H1 (cell line): ENCODE data around the gene RBM19. TPM values are rescaled to one million over a fixed set of nuclear protein-coding genes. Genes with fewer than 3 reads are reported as not detected.

Source experiments
- CTCF ChIA-PET: fragments of 300-600 bp; sonication (Branson Sonifier 250); formaldehyde crosslinking; loops from one replicate; lab custom pipeline; 2021; ENCODE audit not compliant: partially characterized antibody; lab: Charles Lee
- POLR2A ChIA-PET: fragments of 300-600 bp; sonication (Branson Sonifier 250); formaldehyde crosslinking; loops from one replicate; lab custom pipeline; 2021; ENCODE audit warnings: inconsistent platforms; ENCODE audit not compliant: partially characterized antibody; lab: Charles Lee
- DNase-seq, 2 experiments: peaks; one replicate each; pipeline versions ENCODE4 v3.0.0 to v3.0.0-alpha.2; 2010 to 2022; ENCODE audit warnings: low spot score in 2 of 2, low read depth in 1 of 2, mixed read lengths in 1 of 2
- FAIRE-seq: peaks from 2 replicates; lab custom pipeline; 2011; peaks lifted over from hg19 to GRCh38; lab: Jason Lieb, UNC
- H2AFZ ChIP-seq: 2 replicates; pipeline ENCODE4 v1.8.1; 2012; ENCODE audit warnings: low read length, inconsistent platforms
- H2AK5ac ChIP-seq: 2 replicates; pipeline ENCODE4 v1.6.1; 2013; ENCODE audit warnings: low read depth, low read length
- H2BK120ac ChIP-seq: replicated peaks from 2 replicates; pipeline ENCODE3; 2013; ENCODE audit warnings: low read depth, low read length, inconsistent platforms
- H2BK12ac ChIP-seq: 2 replicates; pipeline ENCODE4 v1.6.1; 2013; ENCODE audit warnings: low read depth, low read length
- H2BK15ac ChIP-seq: 2 replicates; pipeline ENCODE4 v1.6.1; 2013; ENCODE audit warnings: low read length
- H2BK20ac ChIP-seq: 2 replicates; pipeline ENCODE4 v1.6.1; 2013; ENCODE audit warnings: low read length
- H2BK5ac ChIP-seq: 2 replicates; pipeline ENCODE4 v1.6.1; 2013; ENCODE audit warnings: low read depth, low read length
- H3K14ac ChIP-seq: 2 replicates; pipeline ENCODE4 v1.6.1; 2013; ENCODE audit warnings: inconsistent platforms; ENCODE audit not compliant: insufficient read length
- H3K18ac ChIP-seq: 2 replicates; pipeline ENCODE4 v1.6.1; 2013; ENCODE audit warnings: low read length; ENCODE audit errors: extremely low read depth
- H3K23ac ChIP-seq: 2 replicates; pipeline ENCODE4 v1.6.1; 2013; ENCODE audit warnings: inconsistent platforms; ENCODE audit not compliant: insufficient read length
- H3K23me2 ChIP-seq: 2 replicates; pipeline ENCODE4 v1.6.1; 2013; ENCODE audit warnings: low read depth, low read length
- H3K27ac ChIP-seq: 2 replicates; pipeline ENCODE4 v1.6.1; 2011; ENCODE audit warnings: low read depth, low read length, inconsistent platforms
- H3K27me3 ChIP-seq, 4 experiments: replicated peaks in 1 of 4; 1 replicate in 1 of 4; 2 replicates in 3 of 4; pipeline versions ENCODE4 v1.6.1 to v1.8.1; 2011 to 2013; ENCODE audit warnings: low read length in 3 of 4, mild to moderate bottlenecking in 3 of 4, inconsistent platforms in 2 of 4, mixed read lengths in 2 of 4, moderate library complexity in 1 of 4; ENCODE audit not compliant: control insufficient read depth in 3 of 4, insufficient read depth in 3 of 4; ENCODE audit errors: extremely low read depth in 1 of 4
- H3K36me3 ChIP-seq, 4 experiments: 2 replicates each; pipeline versions ENCODE4 v1.6.1 to v1.8.1; 2011 to 2013; ENCODE audit warnings: mild to moderate bottlenecking in 4 of 4, low read length in 3 of 4, moderate library complexity in 2 of 4, control low read depth in 1 of 4, inconsistent platforms in 1 of 4; ENCODE audit not compliant: insufficient read depth in 4 of 4, control insufficient read depth in 2 of 4
- H3K4ac ChIP-seq: replicated peaks from 2 replicates; pipeline ENCODE3; 2013; ENCODE audit warnings: low read length, low read depth, mixed read lengths, inconsistent platforms; ENCODE audit not compliant: insufficient read length
- H3K4me1 ChIP-seq, 4 experiments: replicated peaks in 1 of 4; 1 replicate in 1 of 4; 2 replicates in 3 of 4; pipeline versions ENCODE4 v1.6.1 to v1.8.1; 2011 to 2013; ENCODE audit warnings: low read length in 3 of 4, inconsistent platforms in 2 of 4, mixed read lengths in 1 of 4; ENCODE audit not compliant: insufficient read depth in 4 of 4, control insufficient read depth in 3 of 4
- H3K4me2 ChIP-seq, 2 experiments: 2 replicates each; pipeline versions ENCODE4 v1.6.1 to v1.8.1; 2011 to 2013; ENCODE audit warnings: low read depth in 2 of 2, low read length in 2 of 2, control low read depth in 1 of 2, inconsistent platforms in 1 of 2, mild to moderate bottlenecking in 1 of 2; ENCODE audit not compliant: insufficient read depth in 1 of 2
- H3K4me3 ChIP-seq, 4 experiments: fragments of 200-600, 300-600 bp in 1 of 4; sonication (generic), shearing (Covaris generic), sonication (Bioruptor Twin) in 1 of 4; 2 replicates each; pipeline versions ENCODE4 v1.5.1 to v1.8.1; 2011 to 2016; ENCODE audit warnings: low read length in 4 of 4, low read depth in 3 of 4, control low read depth in 2 of 4, inconsistent platforms in 2 of 4, mild to moderate bottlenecking in 2 of 4, mixed read lengths in 1 of 4, moderate library complexity in 1 of 4; ENCODE audit not compliant: insufficient read depth in 2 of 4; ENCODE audit errors: extremely low read depth in 1 of 4
- H3K56ac ChIP-seq: replicated peaks from 2 replicates; pipeline ENCODE3; 2013; ENCODE audit warnings: low read depth, mild to moderate bottlenecking, mixed read lengths, low read length, inconsistent platforms; ENCODE audit not compliant: insufficient read length
- H3K79me1 ChIP-seq: 2 replicates; pipeline ENCODE4 v1.6.1; 2013; ENCODE audit warnings: low read depth, low read length, control low read depth
- H3K79me2 ChIP-seq, 2 experiments: 2 replicates each; pipeline versions ENCODE4 v1.6.1 to v1.8.1; 2012 to 2013; ENCODE audit warnings: low read length in 2 of 2, mild to moderate bottlenecking in 2 of 2, inconsistent platforms in 1 of 2; ENCODE audit not compliant: insufficient read depth in 2 of 2, control insufficient read depth in 1 of 2
- H3K9ac ChIP-seq, 4 experiments: replicated peaks in 1 of 4; 1 replicate in 1 of 4; 2 replicates in 3 of 4; pipeline versions ENCODE4 v1.6.1 to v1.8.1; 2011 to 2013; ENCODE audit warnings: low read depth in 3 of 4, low read length in 3 of 4, control low read depth in 2 of 4, mild to moderate bottlenecking in 2 of 4, moderate library complexity in 2 of 4, inconsistent platforms in 1 of 4; ENCODE audit errors: extremely low read depth in 1 of 4
- H3K9me3 ChIP-seq, 2 experiments: 2 replicates each; pipeline versions ENCODE4 v1.6.1 to v1.8.1; 2012 to 2013; ENCODE audit warnings: mild to moderate bottlenecking in 2 of 2, moderate library complexity in 2 of 2, control low read depth in 1 of 2, inconsistent platforms in 1 of 2, low read depth in 1 of 2, low read length in 1 of 2, mixed read lengths in 1 of 2; ENCODE audit not compliant: insufficient read depth in 2 of 2
- H4K20me1 ChIP-seq, 2 experiments: replicated peaks in 1 of 2; 2 replicates each; pipeline versions ENCODE3 to v1.8.1; 2011 to 2013; ENCODE audit warnings: inconsistent platforms in 2 of 2, low read length in 2 of 2, mild to moderate bottlenecking in 1 of 2; ENCODE audit not compliant: insufficient read depth in 2 of 2, control insufficient read depth in 1 of 2
- H4K5ac ChIP-seq: 2 replicates; pipeline ENCODE4 v1.6.1; 2013; ENCODE audit warnings: low read length, low read depth, mixed read lengths, inconsistent platforms; ENCODE audit not compliant: insufficient read length
- H4K8ac ChIP-seq: 2 replicates; pipeline ENCODE4 v1.8.0; 2013; ENCODE audit warnings: mild to moderate bottlenecking, moderate library complexity, low read length, inconsistent platforms; ENCODE audit not compliant: insufficient read depth; ENCODE audit errors: extremely low read depth
- H4K91ac ChIP-seq: replicated peaks from 2 replicates; pipeline ENCODE3; 2013; ENCODE audit warnings: low read length, mixed read lengths, inconsistent platforms; ENCODE audit not compliant: insufficient read length
- BCL11A ChIP-seq, 2 experiments: IDR thresholded peaks; one replicate each; pipeline ENCODE4 v1.6.1; 2011; ENCODE audit warnings: low read depth in 2 of 2, low read length in 2 of 2, mild to moderate bottlenecking in 2 of 2
- CHD1 ChIP-seq: IDR thresholded peaks from 2 replicates; pipeline ENCODE4 v1.6.1; 2012; ENCODE audit warnings: low read depth, low read length, improper control_type of control experiment
- EZH2 ChIP-seq: fragments of 200-600 bp; sonication (generic); IDR thresholded peaks from 2 replicates; pipeline ENCODE4 v1.7.1; 2012; ENCODE audit warnings: low read depth, mild to moderate bottlenecking, moderate library complexity, low read length, inconsistent platforms; ENCODE audit not compliant: severe bottlenecking
- HDAC2 ChIP-seq, 2 experiments: fragments of 300-600 bp in 1 of 2; sonication (generic) in 1 of 2; IDR thresholded peaks; 2 replicates each; pipeline ENCODE4 v1.6.1; 2011 to 2012; ENCODE audit warnings: low read depth in 2 of 2, low read length in 2 of 2, mild to moderate bottlenecking in 2 of 2, moderate library complexity in 2 of 2, borderline replicate concordance in 1 of 2, inconsistent platforms in 1 of 2
- JUN ChIP-seq: IDR thresholded peaks from 2 replicates; pipeline ENCODE4 v1.6.1; 2011; ENCODE audit warnings: low read depth, mild to moderate bottlenecking, improper control_type of control experiment, low read length
- KDM5A ChIP-seq: fragments of 200-600 bp; IDR thresholded peaks from 2 replicates; pipeline ENCODE4 v1.7.1; 2012; ENCODE audit warnings: mild to moderate bottlenecking, low read length, inconsistent platforms, mixed read lengths
- MAFK ChIP-seq: IDR thresholded peaks from 2 replicates; pipeline ENCODE4 v1.6.1; 2012; ENCODE audit warnings: low read depth, mild to moderate bottlenecking, improper control_type of control experiment, low read length
- SIRT6 ChIP-seq: IDR thresholded peaks from one replicate; pipeline ENCODE4 v1.7.1; 2012; ENCODE audit warnings: low read length, inconsistent platforms
- USF2 ChIP-seq: IDR thresholded peaks from 2 replicates; pipeline ENCODE4 v1.6.1; 2011; ENCODE audit warnings: low read length, improper control_type of control experiment
- WGBS, 2 experiments: shearing (Covaris generic) in 1 of 2; methylation state at CpG; one replicate each; pipeline versions ENCODE4 v1.1.6 to v1.1.7; 2013 to 2015; ENCODE audit warnings: low lambda C conversion rate in 2 of 2, mixed read lengths in 2 of 2, inconsistent platforms in 1 of 2, low coverage in 1 of 2, missing lambda C conversion rate in 1 of 2; ENCODE audit not compliant: insufficient replicate concordance in 2 of 2, insufficient coverage in 1 of 2, insufficient read length in 1 of 2; ENCODE audit errors: extremely low coverage in 1 of 2, missing lambda C conversion rate in 1 of 2; 5-methylcytosine and 5-hydroxymethylcytosine counted together
- polyA plus RNA-seq, 7 experiments: library from polyadenylated mRNA; depleted of rRNA in 3 of 7; stranded (reverse) in 5 of 7; unstranded in 2 of 7; fragments of >200 nt in 5 of 7; fragments of 200-250 nt in 2 of 7; gene quantifications; 1 replicate in 5 of 7; 2 replicates in 1 of 7; 4 replicates in 1 of 7; pipeline versions ENCODE4 v1.2.1 to v1.2.3, GENCODE V29; 2011 to 2013; ENCODE audit warnings: missing spikeins in 2 of 7, mixed read lengths in 2 of 7
- total RNA-seq: library from RNA; stranded (reverse); fragmentation: NEBNext Ultra II Directional; extraction: Animal tissue kit (Norgen Biotek cat#: 25700); gene quantifications from 2 replicates; pipeline ENCODE4 v1.2.1, GENCODE V29; 2021
- TF ChIP-seq, protein P1 (sequence below): IDR thresholded peaks from 2 replicates; pipeline ENCODE4 v1.6.1; 2011; ENCODE audit warnings: low read depth, mild to moderate bottlenecking, low read length; ENCODE audit not compliant: insufficient read depth

RBM19 gene
- total and polyA plus RNA-seq, 2 of the 8 experiments (the other 6 are each of a cell fraction or from before 2014, with no cell fraction given): 23.4 to 61.9 TPM

GRCh38 chr12:113921430-113921829, 44.7 kb downstream of the RBM19 start:
- Histone ChIP-seq H4K20me1 (no peaks in the 10 kb centered on the region), H3K4ac (no peak overlapping the region), H2BK5ac (no peak overlapping the region; the same call in 1 of the 2 replicates), H3K27ac (no peak overlapping the region), H3K56ac (no peak overlapping the region), H3K23me2 (no peaks in the 10 kb centered on the region), H3K9ac (no peak overlapping the region), H3K14ac (no peak overlapping the region), H3K4me3 (no peak overlapping the region), H2AK5ac (no peak overlapping the region), H2BK120ac (no peak overlapping the region), H2BK20ac (no peak overlapping the region), H4K5ac (no peak overlapping the region), H3K79me1 (no peaks in the 10 kb centered on the region), H3K36me3 (peaks cover 14 to 42% (median 28%) of the 10 kb centered on the region in 4 experiments; a peak in 7 of 8 replicates), H3K18ac (no peak overlapping the region), H3K9me3 (no peaks in the 10 kb centered on the region), H3K27me3 (no peaks in the 10 kb centered on the region), H2AFZ (no peak overlapping the region), H3K79me2 (no peaks in the 10 kb centered on the region), H4K91ac (no peak overlapping the region), H2BK15ac (no peak overlapping the region), H2BK12ac (no peak overlapping the region), H3K4me2 (no peak overlapping the region), H3K23ac (no peak overlapping the region), H3K4me1 (no peaks in the 10 kb centered on the region), H4K8ac (no peak overlapping the region)
- WGBS, 2 experiments: 86% methylated on average over 3 of the region's 3 CpGs; no CpG with 5 or more reads in 1 of the 2 experiments
- TF ChIP-seq JUN (no peak), USF2 (no peak), SIRT6 (no peak), EZH2 (no peak), BCL11A (IDR thresholded peaks at IDR 0.05; ENCODE audit: low read depth in 2 of 2, low read length in 2 of 2) (no peak), MAFK (no peak), KDM5A (no peak), CHD1 (no peak), HDAC2 (IDR thresholded peaks at IDR 0.05; ENCODE audit: borderline replicate concordance in 1 of 2, low read depth in 2 of 2, low read length in 2 of 2) (no peak)
- TF ChIP-seq, protein P1, sequence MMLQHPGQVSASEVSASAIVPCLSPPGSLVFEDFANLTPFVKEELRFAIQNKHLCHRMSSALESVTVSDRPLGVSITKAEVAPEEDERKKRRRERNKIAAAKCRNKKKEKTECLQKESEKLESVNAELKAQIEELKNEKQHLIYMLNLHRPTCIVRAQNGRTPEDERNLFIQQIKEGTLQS: no peak
- ChIA-PET POLR2A (no interaction called here), CTCF (interaction anchor here (1.0 kb wide), 1 partner anchor 22 kb away, joined by 3 read pairs; no protein-coding TSS in a partner anchor)
- DNase-seq (no peak), FAIRE-seq (no peak)
